Measurements from ENCODE around the gene STAC. TPM values are rescaled to one million over a fixed set of nuclear protein-coding genes. Genes with fewer than 3 reads are reported as not detected.

STAC gene
- total and polyA plus RNA-seq, 2 donors (not counting 3 experiments of a cell fraction or from before 2014, with no cell fraction given), result 0.03 to 0.88 TPM

DNA sequence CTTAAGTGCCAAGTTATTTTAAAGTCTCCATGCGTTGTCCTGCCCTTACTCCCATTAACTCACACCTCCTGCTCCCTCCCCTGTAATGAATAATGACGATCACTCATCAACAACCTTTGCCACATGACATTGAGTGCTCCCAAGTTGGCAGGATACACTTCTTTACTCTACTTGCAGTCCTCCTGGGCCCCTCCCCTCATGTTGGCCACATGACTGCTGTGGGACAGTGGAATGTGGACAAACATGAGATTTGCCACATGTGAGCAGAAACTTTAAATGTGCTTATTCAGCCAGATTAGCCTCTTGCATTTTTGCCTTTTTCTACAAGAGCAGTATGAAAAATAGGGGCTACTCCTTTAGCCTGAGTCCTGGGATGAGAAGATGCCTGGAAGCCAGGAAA lies 216.1 kb downstream of the STAC start:
- Histone ChIP-seq H3K27ac (ENCODE audit: insufficient read depth, low read depth, low read length) (no peak overlapping the region), H3K4me2 (ENCODE audit: insufficient read depth, low read length) (no peak overlapping the region), H2AFZ (ENCODE audit: low read depth, low read length) (no peak overlapping the region), H4K20me1 (replicated peaks; ENCODE audit: control insufficient read depth, extremely low read depth, insufficient read depth, low read length) (no peaks in the 10 kb centered on the region), H3K4me3 (replicated peaks in 1 of 3; ENCODE audit: insufficient read depth in 1 of 3, low read depth in 1 of 3, low read length in 3 of 3) (no peak overlapping the region), H3K4me1 (ENCODE audit: control insufficient read depth, extremely low read depth, insufficient read depth, low read length) (no peaks in the 10 kb centered on the region), H3K79me2 (ENCODE audit: control insufficient read depth, insufficient read depth, low read length) (no peaks in the 10 kb centered on the region), H3K9me1 (replicated peaks; ENCODE audit: control insufficient read depth, extremely low read depth, insufficient read depth, low read length) (no peaks in the 10 kb centered on the region), H3K27me3 (ENCODE audit: control insufficient read depth in 2 of 2, insufficient read depth in 2 of 2, low read length in 2 of 2) (no peaks in the 10 kb centered on the region), H3K36me3 (ENCODE audit: control insufficient read depth in 2 of 2, extremely low read depth in 1 of 2, insufficient read depth in 2 of 2, low read length in 2 of 2) (no peaks in the 10 kb centered on the region), H3K9ac (replicated peaks; ENCODE audit: extremely low read depth, insufficient read depth, low read length) (no peak overlapping the region), H3K9me3 (replicated peaks; ENCODE audit: control insufficient read depth, insufficient read depth, low read length) (peaks cover 4% of the 10 kb centered on the region)
- ChIA-PET POLR2A (no interaction called here), CTCF (no interaction called here)
- TF ChIP-seq, protein P1, sequence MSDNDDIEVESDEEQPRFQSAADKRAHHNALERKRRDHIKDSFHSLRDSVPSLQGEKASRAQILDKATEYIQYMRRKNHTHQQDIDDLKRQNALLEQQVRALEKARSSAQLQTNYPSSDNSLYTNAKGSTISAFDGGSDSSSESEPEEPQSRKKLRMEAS (IDR thresholded peaks at IDR 0.05; ENCODE audit: insufficient read depth, insufficient read length), result no peak
- TF ChIP-seq FOS (IDR thresholded peaks at IDR 0.05; ENCODE audit: borderline replicate concordance, insufficient read depth, low read length) (no peak), EZH2 (IDR thresholded peaks at IDR 0.05; ENCODE audit: borderline replicate concordance, low read depth, low read length, severe bottlenecking) (no peak), POLR2AphosphoS5 (IDR thresholded peaks at IDR 0.05; ENCODE audit: insufficient read depth, low read depth, low read length) (no peak), GATA2 (IDR thresholded peaks at IDR 0.05; ENCODE audit: insufficient read depth, insufficient read length, low read depth, low read length) (no peak), MYC (IDR thresholded peaks at IDR 0.05; ENCODE audit: low read depth, low read length) (no peak), POLR2A (IDR thresholded peaks at IDR 0.05; ENCODE audit: low read depth, low read length) (no peak), JUN (IDR thresholded peaks at IDR 0.05; ENCODE audit: borderline replicate concordance, insufficient read depth, insufficient read length, low read depth) (no peak)
- TF ChIP-seq, protein P2, sequence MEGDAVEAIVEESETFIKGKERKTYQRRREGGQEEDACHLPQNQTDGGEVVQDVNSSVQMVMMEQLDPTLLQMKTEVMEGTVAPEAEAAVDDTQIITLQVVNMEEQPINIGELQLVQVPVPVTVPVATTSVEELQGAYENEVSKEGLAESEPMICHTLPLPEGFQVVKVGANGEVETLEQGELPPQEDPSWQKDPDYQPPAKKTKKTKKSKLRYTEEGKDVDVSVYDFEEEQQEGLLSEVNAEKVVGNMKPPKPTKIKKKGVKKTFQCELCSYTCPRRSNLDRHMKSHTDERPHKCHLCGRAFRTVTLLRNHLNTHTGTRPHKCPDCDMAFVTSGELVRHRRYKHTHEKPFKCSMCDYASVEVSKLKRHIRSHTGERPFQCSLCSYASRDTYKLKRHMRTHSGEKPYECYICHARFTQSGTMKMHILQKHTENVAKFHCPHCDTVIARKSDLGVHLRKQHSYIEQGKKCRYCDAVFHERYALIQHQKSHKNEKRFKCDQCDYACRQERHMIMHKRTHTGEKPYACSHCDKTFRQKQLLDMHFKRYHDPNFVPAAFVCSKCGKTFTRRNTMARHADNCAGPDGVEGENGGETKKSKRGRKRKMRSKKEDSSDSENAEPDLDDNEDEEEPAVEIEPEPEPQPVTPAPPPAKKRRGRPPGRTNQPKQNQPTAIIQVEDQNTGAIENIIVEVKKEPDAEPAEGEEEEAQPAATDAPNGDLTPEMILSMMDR (IDR thresholded peaks at IDR 0.05; ENCODE audit: extremely low read depth in 1 of 2, insufficient read depth in 1 of 2, low read depth in 1 of 2, low read length in 2 of 2), result no peak
- no peak for DNase-seq (ENCODE audit: low read depth, low spot score)
- no TSS peak for BruUV-seq (replicated peaks)
- FAIRE-seq, result no peak
- dilution Hi-C loops (cut with MboI; ENCODE audit: extremely low pct_ligation_motif_present, low sequenced_read_pairs), result no loop called here
- intact Hi-C loops (cut with micrococcal nuclease), result no loop called here

Data from endothelial cell of umbilical vein (primary cell).